Measurements from ENCODE around the gene NEK11.
"Not testable (repeated sequence)": the region's sequence is repeated elsewhere in the genome, so short reads cannot be mapped to it uniquely, and the experiment has no call there.

The NEK11 gene

DNA sequence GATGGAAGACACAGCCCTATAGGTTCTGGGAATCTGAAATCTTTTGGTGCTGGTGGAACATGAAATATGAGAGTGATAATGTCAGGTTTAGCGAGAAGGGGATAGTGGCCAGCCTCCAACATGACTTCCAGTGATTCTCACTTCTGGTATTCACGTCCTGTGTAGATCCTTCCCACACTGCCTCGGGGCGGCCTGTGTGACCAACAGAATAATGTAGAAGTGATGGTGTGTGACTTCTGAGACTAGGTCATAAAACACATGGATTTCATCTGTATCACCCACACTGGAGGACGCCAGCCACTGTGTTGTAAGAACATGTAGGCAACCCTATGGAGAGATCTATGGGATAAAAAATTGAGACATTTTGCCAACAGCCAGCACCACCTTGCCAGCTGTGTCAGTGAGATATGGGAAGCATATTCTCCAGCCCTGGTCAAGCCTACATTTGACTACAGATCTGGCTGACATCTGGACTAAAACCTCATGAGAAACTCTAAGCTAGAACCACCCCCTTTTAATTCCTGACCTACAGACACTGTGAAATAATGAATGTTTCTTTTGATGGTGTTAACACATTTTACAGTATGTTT is 329.4 kb downstream of the NEK11 start:
- no peak for DNase-seq (ENCODE audit: low read depth, low spot score)

DNA sequence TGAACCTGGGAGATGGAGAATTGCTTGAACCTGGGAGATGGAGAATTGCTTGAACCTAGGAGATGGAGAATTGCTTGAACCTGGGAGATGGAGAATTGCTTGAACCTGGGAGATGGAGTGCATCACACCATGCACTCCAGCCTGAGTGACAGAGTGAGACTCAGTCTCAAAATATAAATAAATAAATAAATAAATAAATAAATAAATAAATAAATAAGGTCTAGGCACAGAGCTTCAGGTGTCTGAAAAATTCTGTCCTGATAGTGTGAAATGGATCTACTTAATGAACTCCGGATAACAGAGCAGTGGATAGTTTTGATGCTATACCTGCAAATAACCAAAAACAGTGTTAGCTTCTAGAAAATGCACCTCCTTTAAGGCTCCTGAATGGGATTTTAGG is 330.6 kb downstream of the NEK11 start:
- no peak for DNase-seq (ENCODE audit: low read depth, low spot score)

- DNase-seq (ENCODE audit: low read depth, low spot score), result no peak
Observed at GRCh38 chr3:131360191-131360755, 333.6 kb downstream of the NEK11 start.

GRCh38 chr3:131361066-131361463 is 334.4 kb downstream of the NEK11 start:
- not testable (repeated sequence) for DNase-seq (ENCODE audit: low read depth, low spot score)

- no peak for DNase-seq (ENCODE audit: low read depth, low spot score)
Observed at GRCh38 chr3:131361464-131362421, 335.1 kb downstream of the NEK11 start.

- no peak for DNase-seq (ENCODE audit: low read depth, low spot score)
Observed at GRCh38 chr3:131363275-131363674, 336.6 kb downstream of the NEK11 start.

DNA sequence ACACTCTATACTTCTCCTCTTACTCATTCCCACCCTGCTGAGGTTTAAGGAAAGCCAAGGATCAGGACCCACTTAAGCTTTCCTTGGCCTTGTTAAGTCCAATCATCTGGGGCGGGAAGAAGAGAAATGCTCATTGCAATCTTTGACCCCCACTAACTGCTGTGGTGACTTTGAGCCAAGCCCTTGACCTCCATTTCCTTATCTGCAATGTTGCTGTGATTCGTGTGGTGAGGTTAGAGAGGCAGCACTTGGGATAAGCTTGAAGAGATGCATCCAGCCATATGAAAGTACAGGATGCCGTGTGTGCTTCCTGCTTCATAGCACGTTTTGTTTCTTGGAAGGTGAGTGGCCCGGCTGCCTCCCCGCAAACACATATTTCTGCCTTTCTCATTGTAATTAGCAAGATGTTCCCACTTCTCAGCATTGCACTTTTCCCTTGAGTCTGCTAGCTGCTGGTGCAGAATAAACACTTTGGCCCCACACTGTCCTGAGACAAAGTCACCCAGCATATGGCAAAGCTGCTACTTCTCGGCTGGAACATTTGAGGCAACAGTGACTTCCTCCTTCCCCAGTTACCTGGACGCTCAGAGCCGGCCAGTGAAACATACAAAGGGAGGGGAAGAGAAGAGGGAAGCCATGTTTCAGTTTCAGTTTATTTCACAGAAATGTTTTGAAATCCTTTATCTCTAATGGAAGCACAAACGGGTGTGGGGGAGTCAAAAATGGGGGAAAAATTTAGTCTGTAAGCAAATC is 344.4 kb downstream of the NEK11 start:
- no peak for DNase-seq (ENCODE audit: low read depth, low spot score)

DNA sequence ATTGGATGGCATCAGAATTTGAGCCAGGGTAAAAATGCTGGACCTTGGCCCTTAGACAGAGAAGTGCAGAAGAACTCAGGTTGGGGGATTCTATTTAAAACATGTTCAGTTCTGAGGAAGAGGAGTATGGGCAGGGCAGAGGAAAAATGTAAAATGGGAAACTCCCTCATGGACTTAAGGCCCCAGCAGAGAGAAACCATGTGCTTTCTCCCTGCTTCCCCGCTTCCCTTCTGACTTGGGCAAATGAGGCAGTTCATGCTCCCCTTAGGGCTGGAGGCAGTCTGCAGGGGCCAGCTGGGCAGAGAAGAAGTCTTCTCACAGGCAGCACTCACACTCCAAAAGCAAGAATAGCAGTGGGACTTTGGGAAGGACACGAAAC is 345.0 kb downstream of the NEK11 start:
- no peak for DNase-seq (ENCODE audit: low read depth, low spot score)

DNA sequence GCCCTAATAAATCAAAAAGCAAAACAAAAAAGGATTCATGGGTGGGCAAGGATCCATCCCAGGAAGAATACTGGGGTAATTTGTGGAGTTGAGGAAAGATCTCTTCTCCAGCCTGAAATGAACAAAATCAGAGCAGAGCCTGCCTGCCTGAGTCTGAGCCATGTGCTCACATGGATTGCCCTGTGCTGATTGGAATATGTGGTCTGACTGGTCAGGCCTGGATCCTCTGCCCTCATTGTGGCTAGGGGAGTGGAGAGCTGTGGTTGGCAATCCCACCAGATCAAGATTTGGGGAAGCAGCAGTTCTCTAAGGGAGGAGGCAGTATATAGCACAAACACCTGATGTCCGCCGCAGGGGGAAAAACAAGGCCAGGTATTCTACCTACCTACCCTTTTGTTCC is 348.1 kb downstream of the NEK11 start:
- DNase-seq (ENCODE audit: low read depth, low spot score), result no peak

DNA sequence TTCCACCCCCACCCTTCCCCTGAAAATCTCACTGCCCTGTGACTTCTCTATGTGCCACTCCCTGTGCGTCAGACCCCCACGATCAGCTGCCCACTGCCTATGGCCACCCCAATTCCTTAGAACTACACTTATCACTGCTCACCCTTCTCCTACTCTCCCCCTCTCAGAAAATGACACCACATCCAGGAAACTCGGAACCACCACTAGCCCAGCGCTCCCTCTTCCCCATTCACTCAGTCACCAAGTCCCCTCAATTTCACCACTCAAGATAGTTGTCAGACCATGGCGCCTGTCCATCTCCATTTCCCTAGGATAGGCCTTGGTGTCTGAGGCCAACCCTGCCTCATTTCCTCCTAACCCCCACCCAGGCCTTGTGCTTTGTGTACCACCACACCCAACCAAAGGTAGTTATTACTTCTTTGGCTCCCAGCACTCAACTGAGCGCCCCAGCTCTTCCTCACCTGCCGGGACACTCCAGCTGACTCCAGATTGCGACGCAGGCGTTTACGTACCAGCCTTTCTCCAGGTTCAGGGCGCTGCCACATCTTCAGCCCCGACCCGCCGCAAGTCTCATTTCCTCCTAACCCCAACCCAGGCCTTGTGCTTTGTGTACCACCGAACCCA is 354.3 kb downstream of the NEK11 start:
- DNase-seq (ENCODE audit: low read depth, low spot score), result not testable (repeated sequence)

DNA sequence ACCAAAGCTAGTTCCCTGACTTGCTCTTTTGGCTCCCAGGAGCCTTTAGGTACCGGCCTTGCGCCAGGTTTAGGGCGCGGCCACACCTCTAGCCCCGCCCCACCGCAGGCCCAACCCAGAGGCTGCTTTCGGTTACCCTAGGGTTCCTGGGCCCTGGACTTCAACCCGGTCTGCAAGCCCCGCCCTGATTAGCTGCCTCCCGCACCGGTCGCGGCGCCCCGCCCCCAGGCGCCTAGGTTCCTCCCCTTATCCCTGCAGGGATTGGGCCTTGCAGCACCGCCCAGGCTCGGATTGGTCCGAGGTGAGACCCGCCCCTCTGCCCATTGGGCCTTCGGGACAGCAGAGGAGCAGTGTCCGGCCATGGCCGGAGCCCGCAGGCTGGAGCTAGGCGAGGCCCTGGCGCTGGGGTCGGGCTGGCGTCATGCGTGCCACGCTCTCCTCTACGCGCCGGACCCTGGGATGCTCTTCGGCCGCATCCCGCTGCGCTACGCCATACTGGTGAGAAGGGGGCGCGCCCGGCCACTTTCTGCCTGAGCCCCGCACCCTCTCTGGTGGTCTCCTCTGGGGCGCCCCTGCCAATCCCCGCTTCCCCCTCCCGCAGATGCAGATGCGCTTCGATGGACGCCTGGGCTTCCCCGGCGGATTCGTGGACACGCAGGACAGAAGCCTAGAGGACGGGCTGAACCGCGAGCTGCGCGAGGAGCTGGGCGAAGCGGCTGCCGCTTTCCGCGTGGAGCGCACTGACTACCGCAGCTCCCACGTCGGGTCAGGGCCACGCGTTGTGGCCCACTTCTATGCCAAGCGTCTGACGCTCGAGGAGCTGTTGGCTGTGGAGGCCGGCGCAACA is 355.0 kb downstream of the NEK11 start, which contains the start of gene NUDT16:
TSS of gene NUDT16 (plus strand) at position 330 of the 847 bp plus-strand sequence. CDS start at position 361, 31 bp downstream.
- DNase-seq (ENCODE audit: low read depth, low spot score), result peak; percentile 86

DNA sequence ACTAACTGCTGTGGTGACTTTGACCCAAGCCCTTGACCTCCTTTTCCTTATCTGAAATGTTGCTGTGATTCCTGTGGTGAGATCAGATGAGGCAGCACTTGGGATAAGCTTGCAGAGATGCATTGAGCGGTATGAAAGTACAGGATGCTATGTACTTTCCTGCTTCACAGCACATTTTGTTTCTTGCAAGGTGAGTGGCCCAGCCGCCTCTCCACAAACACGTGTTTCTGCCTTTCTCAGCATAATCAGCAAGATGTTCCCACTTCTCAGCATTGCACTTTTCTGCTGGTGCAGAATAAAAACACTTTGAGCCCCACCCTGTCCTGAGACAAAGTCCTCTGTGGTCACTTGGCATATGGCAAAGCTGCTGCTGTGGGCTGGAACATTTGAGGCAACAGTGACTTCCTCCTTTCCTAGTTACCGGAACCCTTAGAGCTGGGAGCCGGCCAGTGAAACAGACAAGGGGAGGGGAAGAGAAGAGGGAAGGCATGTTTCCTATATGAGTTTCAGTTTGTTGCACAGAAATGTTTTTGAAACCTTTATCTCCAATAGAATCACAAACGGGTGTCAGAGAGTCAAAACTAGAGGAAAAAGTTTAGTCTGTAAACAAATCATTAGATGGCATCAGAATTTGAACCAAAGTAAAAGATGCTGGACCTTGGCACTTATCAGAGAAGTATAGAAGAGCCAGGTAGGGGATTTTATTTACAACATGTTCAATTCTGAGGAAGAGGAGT is 359.9 kb downstream of the NEK11 start:
- no peak for DNase-seq (ENCODE audit: low read depth, low spot score)

- no peak for DNase-seq (ENCODE audit: low read depth, low spot score)
Observed at GRCh38 chr3:131387796-131388489, 361.3 kb downstream of the NEK11 start.

- DNase-seq (ENCODE audit: low read depth, low spot score), result no peak
Observed at GRCh38 chr3:131388490-131388799, 361.8 kb downstream of the NEK11 start.

DNA sequence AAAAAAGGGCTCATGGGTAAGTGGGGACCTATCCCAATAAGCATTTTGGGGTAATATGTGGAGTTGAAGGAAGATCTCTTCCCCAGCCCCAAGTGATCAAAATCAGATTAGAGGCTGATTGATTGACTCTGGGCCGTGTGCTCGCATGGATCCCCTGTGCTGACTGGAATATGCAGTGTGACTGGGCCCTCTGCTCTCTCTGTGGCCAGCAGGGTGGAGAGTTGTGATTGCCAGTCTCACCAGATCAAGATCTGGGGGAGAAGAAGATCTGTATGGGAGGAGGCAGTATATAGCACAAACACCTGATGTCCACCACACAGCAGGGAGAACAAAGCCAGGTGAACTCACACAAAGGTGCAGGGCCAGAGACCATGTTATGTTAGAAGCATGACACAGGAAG is 363.7 kb downstream of the NEK11 start:
- DNase-seq (ENCODE audit: low read depth, low spot score), result no peak

DNA sequence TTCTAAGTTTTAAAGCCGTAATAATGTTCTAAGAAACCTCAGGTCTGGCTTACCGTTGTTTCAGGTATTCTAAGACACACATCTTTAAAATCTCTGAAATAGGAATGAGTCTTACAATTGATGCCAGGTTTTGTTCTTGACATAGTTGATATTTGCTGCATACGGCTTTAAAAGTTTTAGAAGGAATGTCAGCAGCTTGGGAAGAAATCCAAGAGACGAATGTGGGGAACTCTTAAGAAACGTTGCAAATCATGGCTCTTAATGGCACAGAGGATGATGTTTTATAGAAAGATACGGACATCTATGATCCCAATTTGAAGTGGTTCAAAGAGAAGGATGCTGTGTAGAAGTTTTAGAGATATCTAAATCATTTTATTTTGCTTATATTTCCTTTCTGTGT is 366.4 kb downstream of the NEK11 start:
- DNase-seq (ENCODE audit: low read depth, low spot score), result no peak

DNA sequence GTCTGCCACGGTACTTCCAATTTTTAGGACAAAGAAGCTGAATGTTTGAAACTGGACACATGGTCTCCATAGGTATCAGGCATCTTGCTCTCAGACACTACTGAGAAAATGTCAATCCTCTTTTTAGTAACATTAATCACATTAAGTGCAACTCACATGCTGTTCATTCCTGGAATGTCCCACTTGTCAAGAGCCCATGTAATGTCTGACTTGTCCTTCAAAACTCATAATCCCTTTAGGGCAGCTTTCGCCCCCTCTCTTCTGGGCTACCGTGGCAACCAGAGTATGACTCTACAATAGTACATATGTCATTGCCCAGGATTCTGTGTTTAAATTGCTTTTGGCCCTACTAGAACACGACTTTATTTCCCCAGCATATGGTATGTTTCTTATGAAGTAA is 367.2 kb downstream of the NEK11 start:
- DNase-seq (ENCODE audit: low read depth, low spot score), result no peak

- no peak for DNase-seq (ENCODE audit: low read depth, low spot score)
Observed at GRCh38 chr3:131394400-131394799, 367.7 kb downstream of the NEK11 start.

DNA sequence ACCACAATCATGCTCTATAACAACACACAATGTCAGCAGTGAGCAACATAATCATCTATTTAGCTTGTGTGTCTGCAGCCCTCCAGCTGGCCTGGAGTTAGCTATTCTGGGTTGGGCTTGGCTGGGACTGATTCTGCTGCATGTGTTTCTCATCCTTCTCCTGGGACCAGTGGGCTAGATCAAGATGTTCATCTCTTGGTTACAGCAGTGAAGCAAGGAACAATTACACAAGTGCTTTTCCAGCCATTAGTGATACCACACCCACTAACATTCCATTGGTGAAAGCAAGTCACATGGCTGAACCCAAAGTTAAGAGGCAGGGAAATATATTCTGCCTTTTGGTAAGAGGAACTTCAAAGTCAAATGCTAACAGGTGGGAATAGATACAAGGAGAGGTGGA is 369.5 kb downstream of the NEK11 start:
- no peak for DNase-seq (ENCODE audit: low read depth, low spot score)
